ENCODE data around the gene SLC25A36.
"Not testable (repeated sequence)": the region's sequence is repeated elsewhere in the genome, so short reads cannot be mapped to it uniquely, and the experiment has no call there.

Gene SLC25A36

DNA sequence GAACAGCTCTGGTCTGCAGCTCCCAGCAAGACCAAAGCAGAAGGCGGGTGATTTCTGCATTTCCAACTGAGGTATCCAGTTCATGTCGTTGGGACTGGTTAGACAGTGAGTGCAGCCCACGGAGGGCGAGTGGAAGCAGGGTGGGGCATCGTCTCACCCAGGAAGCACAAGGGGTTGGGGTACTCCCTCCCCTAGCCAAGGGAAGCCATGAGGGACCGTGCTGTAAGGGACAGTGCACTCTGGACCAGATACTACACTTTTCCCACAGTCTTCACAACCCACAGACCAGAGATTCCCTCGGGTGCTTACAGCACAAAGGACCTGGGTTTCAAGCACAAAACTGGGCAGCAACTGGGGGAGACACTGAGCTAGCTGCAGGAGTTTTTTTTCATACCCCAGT is 8.5 kb upstream of the SLC25A36 start:
- DNase-seq, result no peak

DNA sequence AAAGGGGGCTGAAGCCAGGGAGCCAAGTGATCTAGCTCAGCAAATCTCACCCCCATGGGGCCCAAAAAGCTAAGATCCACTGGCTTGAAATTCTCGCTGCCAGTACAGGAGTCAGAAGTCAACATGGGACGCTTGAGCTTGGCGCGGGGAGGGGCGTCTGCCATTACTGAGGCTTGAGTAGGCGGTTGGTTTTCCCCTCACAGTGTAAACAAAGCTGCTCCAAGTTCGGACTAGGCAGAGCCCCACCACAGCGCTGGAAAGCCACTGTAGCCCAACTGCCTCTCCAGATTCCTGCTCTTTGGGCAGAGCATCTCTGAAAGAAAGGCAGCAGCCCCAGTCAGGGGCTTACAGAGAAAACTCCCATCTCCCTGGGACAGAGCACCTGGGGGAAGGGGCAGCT is 8.1 kb upstream of the SLC25A36 start:
- DNase-seq, result no peak

DNA sequence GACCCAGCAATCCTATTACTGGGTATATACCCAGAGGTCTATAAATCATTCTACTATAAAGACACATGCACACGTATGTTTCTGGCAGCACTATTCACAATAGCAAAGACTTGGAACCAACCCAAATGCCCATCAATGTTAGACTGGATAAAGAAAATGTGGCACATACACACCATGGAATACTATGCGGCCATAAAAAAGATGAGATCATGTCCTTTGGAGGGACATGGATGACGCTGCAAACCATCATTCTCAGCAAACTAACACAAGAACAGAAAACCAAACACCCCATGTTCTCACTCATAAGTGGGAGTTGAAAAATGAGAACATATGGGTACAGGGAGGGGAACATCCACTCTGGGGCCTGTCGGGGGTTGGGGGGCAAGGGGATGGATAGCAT is 2.3 kb upstream of the SLC25A36 start:
- not testable (repeated sequence) for DNase-seq

DNA sequence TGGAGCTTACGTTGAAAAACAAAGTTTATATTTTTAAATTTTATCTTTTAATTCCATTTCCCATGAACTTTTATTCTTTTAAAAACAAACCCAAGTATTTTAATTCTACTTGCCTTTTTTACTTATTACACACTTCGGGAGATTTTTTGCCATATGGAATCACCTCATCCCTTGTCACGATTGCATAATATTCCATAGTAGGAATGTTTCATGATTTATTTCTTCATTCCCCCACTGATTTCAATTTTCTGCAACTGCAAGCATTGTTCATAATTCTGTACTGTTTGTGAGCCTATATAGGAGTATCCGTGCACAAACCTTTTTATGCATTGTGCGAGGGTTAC is 574 bp upstream of the SLC25A36 start:
- no peak for DNase-seq

DNA sequence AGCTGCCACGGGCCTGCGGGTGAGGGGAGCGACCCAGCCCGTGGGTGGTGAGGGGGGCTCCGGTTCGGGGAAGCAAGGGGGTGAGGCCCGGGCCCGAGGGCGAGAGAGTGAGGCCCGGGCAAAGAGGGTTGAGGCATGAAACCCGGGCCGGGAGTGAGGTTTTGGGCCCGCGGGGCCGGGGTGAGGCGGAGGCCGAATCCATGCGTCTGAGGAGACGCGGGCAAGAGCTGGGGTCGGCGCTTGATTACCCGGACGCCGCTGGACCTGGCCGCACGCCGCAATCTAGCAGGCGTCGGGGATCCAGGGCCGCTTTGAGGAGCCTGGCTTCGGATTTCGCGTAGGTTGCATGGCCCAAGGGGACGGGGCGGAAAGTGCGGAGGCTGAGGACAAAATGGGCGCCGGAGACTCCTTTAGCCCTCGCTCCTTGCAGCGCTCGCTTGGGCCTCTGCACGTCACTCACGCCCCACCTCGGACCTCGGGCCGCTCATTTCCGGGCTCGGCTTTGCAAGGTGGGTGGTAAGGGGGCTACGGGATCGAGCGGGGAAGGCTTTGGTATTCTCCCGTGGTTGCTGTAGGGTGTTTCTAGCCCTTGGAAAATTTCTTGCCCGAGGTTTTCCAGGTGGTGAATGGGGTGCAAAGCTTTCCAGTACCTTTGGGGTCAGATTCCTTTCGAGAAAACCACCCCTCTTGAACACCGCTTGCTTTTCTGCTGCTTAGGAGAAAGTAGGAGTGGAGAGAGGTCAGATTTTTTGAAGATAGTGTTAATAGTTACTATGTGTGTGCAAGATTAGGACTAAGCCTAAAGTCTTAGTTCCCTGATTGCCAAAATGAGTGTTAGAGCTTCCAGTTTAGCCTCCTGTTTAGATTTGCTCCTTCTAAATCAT is 827 bp downstream of the SLC25A36 start:
- no peak for DNase-seq

DNA sequence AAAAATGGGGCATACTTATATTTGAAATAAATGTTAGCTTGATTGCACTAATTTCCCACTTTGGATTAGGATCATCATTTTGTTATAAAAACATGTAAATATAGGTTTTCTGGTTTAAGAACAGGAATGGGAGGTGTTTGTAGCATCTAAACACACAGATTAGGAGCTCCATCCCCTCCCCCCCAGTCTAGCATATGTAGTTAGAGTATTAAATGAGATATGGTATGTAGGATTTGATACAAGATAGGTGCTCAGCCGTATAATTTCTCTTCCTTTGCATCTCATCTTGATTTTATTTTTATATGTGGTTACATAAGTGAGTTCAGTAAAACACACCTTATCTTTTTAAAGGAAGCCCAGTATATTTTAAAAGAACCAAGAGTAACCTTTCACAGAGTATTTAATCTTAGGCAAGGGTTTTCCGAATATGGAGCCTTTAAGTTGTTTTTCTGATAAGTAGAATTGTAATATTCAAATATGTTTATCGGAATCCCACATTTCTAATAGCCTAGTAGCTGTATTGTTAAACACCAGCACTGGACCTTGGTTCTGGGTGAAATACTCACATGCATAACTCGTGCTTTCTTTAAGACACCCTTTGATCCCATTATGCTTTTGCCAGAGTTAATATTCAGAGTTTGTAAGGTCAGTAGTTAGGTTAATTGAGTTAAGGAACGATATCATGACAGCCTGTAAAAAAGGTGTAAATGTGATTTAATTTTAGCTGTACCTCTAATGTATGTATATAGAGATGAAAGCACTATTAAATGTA is 2.3 kb downstream of the SLC25A36 start:
- no peak for DNase-seq

DNA sequence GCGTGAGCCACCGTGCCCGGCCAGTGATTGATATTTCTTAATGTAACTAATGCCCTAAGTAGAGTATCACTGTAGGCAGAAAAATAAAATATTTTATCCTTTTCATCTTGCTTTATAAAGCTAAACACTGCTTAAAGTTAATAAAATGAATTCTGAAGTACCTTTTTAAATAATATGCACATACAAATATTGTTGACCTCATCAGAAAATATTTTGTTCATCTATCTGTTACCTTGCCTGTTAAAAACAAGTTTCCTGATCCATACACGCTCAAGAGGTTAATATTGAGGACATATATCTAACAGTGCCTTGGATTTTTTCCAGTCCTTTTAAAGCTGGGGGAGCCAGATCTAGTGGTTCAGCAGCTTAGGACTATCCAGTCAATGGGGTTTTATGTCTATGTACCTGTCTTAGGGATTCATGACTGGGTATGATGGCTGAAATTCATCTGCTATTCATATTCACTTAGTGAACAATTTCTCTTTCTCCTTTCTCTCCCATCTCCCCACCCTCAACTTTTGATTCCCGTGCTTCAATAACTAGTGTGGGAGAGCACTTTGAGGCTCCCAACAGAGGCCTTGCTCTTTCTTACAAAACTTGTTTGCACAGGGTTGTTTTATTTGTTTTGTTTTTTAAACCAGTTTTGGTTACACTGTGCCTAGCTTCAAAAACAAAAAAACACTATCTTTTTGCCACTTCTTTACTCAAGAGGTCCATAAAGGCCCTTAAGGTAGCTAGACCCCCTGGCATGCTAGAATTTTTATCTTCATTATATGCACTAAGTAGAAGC is 7.0 kb downstream of the SLC25A36 start:
- DNase-seq, result no peak

DNA sequence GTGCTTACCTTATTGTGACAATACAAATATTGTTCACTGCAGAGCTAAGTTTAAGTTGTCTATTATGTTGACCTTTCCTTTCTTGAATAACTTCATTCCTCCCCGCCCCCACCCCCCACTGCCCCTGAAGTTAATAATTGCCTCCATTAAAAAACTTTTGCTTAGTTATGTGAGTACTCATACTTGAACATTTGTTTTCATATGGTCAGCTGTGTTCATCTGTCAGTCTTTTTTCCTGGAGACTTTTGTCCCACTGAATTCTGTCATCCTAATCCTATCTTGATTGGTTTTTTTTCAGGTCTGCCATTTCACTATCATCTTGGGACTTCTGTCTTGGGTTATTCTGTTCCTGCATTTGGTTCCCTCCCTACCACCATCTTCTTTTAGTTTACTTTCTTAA is 8.5 kb downstream of the SLC25A36 start:
- no peak for DNase-seq

DNA sequence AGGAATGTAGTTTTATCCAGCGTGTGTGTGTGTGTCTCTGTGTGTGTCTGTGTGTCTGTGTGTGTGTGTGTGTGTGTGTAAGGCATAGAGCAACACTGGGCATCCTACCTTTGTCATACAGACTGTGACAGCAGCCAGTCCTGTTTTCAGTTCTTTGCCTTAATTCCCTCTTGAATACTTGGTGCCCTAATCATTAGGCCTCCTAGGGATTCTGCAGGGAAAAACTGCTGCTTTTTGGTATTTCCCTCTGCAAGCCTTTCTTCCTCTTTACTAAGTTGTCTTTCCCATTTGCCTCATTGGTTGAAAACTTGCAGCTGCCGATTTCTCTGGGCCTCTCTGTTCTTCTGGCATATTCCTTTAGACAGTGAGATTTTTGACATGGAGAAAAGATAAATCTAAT is 9.2 kb downstream of the SLC25A36 start:
- no peak for DNase-seq

DNA sequence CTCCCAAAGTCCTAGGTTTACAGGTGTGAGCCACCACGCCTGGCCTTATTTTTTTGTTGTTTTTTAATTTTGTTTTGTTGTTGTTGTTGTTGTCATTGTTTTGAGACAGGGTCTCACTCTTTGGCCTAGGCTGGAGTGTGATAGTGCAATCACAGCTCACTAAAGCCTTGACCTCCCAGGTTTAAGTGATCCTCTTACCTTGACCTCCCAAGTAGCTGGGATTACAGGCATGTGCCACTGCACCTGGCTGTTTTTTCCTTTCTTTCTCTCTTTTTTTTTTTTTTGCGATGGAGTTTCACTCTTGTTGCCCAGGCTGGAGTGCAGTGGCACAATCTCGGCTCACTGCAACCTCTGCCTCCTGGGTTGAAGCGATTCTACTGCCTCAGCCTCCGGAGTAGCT is 10.1 kb downstream of the SLC25A36 start:
- not testable (repeated sequence) for DNase-seq

DNA sequence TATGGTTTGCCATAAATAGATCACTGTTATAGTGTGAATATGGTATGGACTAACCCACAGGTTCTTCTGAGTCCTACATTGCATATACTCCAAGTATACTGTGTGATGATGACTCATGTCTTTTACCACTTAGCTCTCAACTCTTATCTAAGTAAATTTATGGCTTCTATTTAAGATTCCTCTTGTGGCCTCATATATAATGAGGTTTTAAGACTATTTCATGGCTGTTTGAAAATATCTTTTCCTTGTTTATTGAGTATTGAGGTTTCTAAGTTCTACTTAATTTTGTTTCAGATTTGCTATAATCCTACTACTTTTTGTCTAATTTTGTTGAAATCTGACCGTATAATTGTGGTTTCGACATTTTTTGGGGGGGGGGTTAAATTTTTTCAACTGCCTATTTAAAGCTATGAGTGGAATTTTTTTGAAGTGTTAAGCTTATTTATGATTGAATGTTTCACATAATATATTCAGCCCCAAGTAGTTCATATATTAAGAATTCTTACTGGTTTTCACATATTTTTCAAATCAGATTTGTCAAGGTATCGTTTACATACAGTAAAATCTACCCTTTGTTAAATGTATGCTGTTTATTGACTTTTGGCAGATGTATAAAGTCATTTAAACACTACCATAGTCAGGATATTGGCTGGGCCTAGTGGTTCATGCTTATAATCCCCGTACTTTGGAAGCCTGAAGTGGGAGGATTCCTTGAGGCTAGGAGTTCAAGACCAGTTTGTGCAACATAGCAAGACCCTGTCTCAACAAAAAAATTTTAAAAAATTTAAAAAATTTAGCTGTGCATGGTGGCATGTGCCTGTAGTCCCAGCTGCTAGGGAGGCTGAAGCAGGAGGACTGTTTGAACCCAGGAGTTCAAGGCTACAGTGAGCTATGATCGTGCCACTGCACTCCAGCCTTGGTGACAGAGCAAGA is 11.7 kb downstream of the SLC25A36 start:
- DNase-seq, result no peak

DNA sequence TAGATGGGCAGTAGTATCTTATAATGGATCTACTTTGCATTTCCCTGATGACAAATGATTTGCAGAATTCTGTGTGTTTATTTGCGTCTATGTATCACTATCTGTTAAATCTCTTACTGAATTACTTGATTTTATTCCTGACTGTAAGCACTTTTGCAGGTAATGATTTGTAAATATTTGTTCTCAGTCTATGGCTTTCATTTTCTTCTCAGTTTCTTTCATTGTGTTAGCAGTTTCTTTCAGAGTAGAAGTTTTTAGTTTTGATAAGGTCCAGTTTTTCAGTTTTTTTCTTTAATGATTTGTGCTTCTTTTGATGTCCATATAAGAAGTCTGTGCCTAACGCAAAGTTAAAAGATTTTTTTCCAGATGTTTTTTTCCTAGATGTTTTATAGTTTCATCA is 12.9 kb downstream of the SLC25A36 start:
- DNase-seq, result no peak

DNA sequence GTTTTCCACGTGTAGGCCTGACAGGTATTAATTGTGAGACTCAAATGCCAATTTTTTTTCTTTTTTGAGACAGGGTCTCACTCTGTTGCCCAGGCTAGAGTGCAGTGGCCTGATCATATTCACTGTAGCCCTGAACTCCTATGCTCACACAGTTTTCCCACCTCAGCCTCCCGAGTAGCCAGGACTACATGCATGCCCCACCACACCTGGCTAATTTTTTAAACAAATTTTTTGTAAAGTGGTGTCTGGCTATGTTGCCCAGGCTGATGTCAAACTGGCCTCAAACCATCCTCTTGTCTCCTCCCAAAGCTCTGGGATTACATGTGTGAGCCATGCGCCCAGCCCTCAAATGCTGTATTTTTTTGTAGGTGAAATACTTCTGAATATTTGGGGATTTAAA is 14.0 kb downstream of the SLC25A36 start:
- DNase-seq, result no peak

DNA sequence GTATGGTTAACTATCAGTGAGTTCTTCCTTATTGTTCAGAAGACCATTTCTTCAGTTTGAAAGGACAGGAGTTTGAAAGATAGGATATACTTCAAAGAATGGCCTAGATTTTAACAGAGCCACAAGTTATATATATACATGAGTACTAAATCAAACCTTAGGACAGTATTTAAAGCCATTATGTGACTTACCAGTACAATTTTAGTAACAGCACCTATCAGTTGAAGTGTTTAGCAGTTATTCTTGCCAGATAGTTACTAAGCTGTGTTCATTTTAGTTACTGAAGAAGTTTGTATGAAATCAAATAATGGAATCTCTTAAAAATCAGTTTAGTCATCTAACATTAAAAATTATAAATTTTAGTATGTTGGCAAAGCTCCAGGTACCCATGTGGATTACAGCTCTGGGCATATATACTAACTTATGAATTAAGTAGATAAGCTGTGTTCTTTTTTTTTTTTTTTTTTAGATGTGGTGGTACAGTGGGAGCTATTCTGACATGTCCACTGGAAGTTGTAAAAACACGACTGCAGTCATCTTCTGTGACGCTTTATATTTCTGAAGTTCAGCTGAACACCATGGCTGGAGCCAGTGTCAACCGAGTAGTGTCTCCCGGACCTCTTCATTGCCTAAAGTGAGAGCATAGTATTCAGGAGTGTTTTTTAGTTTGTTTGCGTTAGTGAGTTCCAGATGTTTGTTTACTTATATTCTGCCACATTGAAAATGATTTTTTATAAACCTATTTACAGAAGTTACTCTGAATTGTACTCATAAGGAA is 14.6 kb downstream of the SLC25A36 start:
- DNase-seq, result no peak

DNA sequence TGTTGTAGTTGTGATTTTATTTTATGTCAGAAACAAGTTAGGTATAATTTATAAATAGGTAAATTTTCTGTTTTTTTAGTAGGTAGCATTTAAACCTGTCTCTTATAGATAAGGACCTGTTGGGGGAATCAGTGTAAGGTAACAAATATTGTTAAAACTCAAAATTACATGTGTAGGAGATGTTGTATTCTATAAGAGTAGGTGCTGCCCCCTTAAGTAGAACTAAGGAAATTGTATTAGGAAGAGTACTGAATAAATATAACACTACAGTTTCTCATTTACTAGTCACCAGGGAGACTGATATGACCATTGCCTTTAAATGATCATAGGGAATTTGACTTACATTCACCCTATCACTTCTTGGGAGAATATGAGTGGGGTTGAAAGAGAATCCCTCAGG is 31.2 kb downstream of the SLC25A36 start:
- DNase-seq, result no peak

DNA sequence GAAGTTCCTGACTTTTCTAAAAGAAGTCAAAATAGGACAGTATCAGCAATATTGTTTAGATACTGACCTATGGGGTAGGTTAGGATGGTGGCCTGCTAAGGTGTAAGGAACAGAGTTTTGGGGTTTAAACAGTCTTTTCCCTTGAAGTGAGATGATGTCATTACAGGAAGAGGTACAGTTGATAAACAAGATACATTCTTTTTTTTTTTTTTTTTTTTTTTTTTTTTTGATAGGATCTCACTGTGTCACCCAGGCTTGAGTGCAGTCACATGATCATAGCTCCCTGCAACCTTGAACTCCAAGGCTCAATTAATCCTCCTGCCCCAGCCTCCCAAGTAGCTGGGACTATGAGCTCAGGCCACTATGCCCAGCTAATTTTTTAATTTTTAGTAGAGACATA is 33.3 kb downstream of the SLC25A36 start:
- DNase-seq, result no peak

DNA sequence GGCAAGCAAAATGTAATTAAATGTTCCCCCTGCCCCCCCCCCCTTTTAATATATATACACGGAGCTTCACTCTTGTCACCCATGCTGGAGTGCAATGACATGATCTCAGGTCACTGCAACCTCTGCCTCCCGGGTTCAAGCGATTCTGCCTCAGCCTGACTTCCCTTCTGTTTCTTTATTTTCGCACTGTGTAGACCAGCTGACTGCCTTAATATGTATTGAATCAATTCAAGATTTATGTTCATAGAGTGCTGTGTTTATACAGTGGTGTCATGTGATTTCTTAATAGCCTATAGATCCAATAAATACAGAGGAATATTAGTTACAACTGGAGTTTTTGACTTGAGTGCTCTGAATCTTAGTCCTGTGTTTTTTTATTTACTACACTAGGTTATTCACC is 39.0 kb downstream of the SLC25A36 start:
- no peak for DNase-seq

DNA sequence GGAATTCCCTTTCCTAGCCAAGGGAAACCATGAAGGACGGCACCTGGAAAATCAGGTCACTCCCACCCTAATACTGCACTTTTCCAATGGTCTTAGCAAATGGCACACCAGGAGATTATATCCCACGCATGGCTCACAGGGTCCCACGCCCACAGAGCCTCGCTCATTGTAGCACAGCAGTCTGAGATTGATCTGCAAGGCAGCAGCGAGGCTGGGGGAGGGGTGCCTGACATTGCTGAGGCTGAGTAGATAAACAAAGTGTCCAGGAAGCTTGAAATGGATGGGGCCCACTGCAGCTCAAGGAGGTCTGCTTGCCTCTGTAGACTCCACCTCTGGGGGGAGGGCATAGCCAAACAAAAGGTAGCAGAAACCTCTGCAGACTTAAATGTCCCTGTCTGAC is 46.2 kb downstream of the SLC25A36 start:
- DNase-seq, result not testable (repeated sequence)

DNA sequence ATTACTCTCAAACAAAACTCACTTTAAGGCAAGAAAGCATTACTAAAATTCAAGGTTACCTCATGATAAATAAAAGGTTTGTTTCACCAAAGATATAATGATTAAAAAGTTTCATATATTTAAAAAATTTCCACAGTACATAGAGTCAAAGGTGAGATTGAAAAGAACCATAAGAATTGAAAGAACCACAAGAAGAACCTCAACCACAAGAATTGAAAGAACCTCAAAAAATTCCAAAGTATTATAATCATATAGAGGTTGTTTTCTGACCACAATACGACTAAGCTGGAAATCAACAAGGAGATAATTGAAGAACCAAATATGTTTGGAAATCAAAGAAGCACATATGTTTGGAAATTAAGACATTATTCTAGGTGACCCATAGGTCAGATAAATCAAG is 52.7 kb downstream of the SLC25A36 start:
- no peak for DNase-seq

DNA sequence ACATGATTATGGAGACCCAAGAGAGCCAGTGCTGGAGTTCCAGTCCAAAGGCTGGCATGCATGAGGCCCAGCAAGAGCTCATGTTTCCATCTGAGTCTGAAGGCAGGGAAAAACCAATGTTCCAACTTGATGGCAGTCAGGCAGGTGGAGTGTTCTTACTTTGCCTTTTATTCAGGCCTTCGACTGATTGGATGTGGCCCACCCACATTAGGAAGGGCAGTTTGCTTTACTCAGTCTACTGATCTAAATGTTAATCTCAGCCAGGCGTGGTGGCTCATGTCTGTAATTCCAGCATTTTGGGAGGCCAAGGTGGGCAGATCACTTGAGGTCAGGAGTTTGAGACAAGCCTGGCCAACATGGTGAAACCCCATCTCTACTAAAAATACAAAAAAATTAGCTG is 53.2 kb downstream of the SLC25A36 start:
- not testable (repeated sequence) for DNase-seq

DNA sequence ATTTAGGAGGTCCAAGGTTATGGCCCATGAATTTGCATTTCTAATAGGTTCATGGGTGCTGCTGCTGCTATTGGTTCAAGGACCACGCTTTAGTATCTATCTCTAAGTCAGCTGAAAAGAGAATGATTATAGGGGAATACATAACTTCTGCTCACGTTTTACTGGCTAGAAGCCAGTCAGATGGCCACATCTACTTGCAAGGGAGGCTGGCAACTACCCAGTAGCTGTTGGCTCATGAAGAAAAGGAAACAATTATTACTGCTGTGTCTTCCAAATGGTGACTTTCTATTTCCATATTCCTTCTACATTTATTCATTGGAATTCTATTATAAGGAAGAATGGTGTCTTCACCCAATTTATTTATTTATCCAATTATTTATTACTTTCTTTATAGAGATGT is 54.2 kb downstream of the SLC25A36 start:
- no peak for DNase-seq
